ENCODE measurements around the gene HOXA2.

HOXA2 gene

GRCh38 chr7:27111042-27111750 is 8.7 kb upstream of the HOXA2 start:
- DNase-seq: no peak

- DNase-seq: no peak
Observed at GRCh38 chr7:27110186-27111031, 7.9 kb upstream of the HOXA2 start.

GRCh38 chr7:27109466-27110185 is 7.1 kb upstream of the HOXA2 start:
- DNase-seq: no peak

- DNase-seq: no peak
Observed at GRCh38 chr7:27108390-27109127, 6.1 kb upstream of the HOXA2 start.

- DNase-seq: no peak
Observed at GRCh38 chr7:27107391-27108381, 5.2 kb upstream of the HOXA2 start.

GRCh38 chr7:27106901-27107240 is 4.4 kb upstream of the HOXA2 start:
- no peak for DNase-seq

- no peak for DNase-seq
Observed at GRCh38 chr7:27106181-27106900, 3.9 kb upstream of the HOXA2 start.

- no peak for DNase-seq
Observed at GRCh38 chr7:27105301-27106031, 3.0 kb upstream of the HOXA2 start.

GRCh38 chr7:27104341-27105058 is 2.0 kb upstream of the HOXA2 start:
- no peak for DNase-seq

GRCh38 chr7:27103489-27104226 is 1.2 kb upstream of the HOXA2 start:
- DNase-seq: no peak

- DNase-seq: no peak
Observed at GRCh38 chr7:27101957-27102580, 414 bp downstream of the HOXA2 start.

- DNase-seq: no peak
Observed at GRCh38 chr7:27101171-27101956, 1.1 kb downstream of the HOXA2 start.

- DNase-seq: no peak
Observed at GRCh38 chr7:27100694-27101170, 1.8 kb downstream of the HOXA2 start.

- DNase-seq: no peak
Observed at GRCh38 chr7:27099453-27100370, 2.8 kb downstream of the HOXA2 start.

- DNase-seq: no peak
Observed at GRCh38 chr7:27098578-27099451, 3.7 kb downstream of the HOXA2 start.

Data from stimulated activated CD4-positive, alpha-beta T cell treated with anti-CD3 and anti-CD28 coated beads, Interleukin-4, amount 100 ng/mL, for 1 hour (primary cell).